A549 (cell line): Measurements from ENCODE around the gene TTC8. TPM values are rescaled to one million over a fixed set of nuclear protein-coding genes. Genes with fewer than 3 reads are reported as not detected.

Experiments used
- ATAC-seq, 2 experiments: fragments of 200-7000 bp in 1 of 2; fragments of >200 bp in 1 of 2; cut with Nextera tagmentation in 1 of 2; cut with Tn5 transposase in 1 of 2; 3 replicates each; pipeline versions ENCODE4 v1.8.0 to v1.9.1; 2018 to 2020; ENCODE audit warnings: mild to moderate bottlenecking in 1 of 2, moderate library complexity in 1 of 2
- CTCF ChIA-PET: fragments of 300-600 bp; sonication (Branson Sonifier 250); formaldehyde crosslinking; extraction: SDS; loops from one replicate; lab custom pipeline; 2021; ENCODE audit warnings: antibody characterized with exemption, inconsistent platforms; lab: Yijun Ruan, JAX
- POLR2A ChIA-PET: fragments of 350-600 bp; formaldehyde crosslinking; extraction: SDS; loops from one replicate; lab custom pipeline; 2021; ENCODE audit warnings: antibody characterized with exemption, inconsistent platforms; lab: Yijun Ruan, JAX
- DNase-seq, 2 experiments: peaks; one replicate each; pipeline versions ENCODE4 v3.0.0 to v3.0.0-alpha.2; 2011 to 2016; ENCODE audit warnings: low read depth in 1 of 2, low spot score in 1 of 2
- FAIRE-seq: peaks from 2 replicates; lab custom pipeline; 2011; peaks lifted over from hg19 to GRCh38; lab: Jason Lieb, UNC
- H3K27ac ChIP-seq, 2 experiments: fragments of >200 bp; sonication (Bioruptor Twin); formaldehyde crosslinking; 3 replicates each; pipeline ENCODE4 v1.5.1; 2016 to 2017
- H3K4me1 ChIP-seq: fragments of >200 bp; sonication (Bioruptor Twin); formaldehyde crosslinking; 3 replicates; pipeline ENCODE4 v1.6.1; 2016
- H3K4me2 ChIP-seq: fragments of >200 bp; sonication (Bioruptor Twin); formaldehyde crosslinking; 3 replicates; pipeline ENCODE4 v1.6.1; 2016
- H3K4me3 ChIP-seq: fragments of >200 bp; sonication (Bioruptor Twin); formaldehyde crosslinking; 3 replicates; pipeline ENCODE4 v1.5.1; 2016
- H3K9me3 ChIP-seq: fragments of >200 bp; sonication (Bioruptor Twin); formaldehyde crosslinking; 3 replicates; pipeline ENCODE4 v1.6.1; 2016
- BCL3 ChIP-seq: fragments of >200 bp; sonication (Bioruptor Twin); formaldehyde crosslinking; IDR thresholded peaks from 3 replicates; pipeline ENCODE4 v1.6.1; 2016
- CBX2 ChIP-seq: fragments of 200-600 bp; sonication (generic); IDR thresholded peaks from 2 replicates; pipeline ENCODE4 v1.6.1; 2016; ENCODE audit warnings: low read depth, mild to moderate bottlenecking, borderline replicate concordance
- E2F6 ChIP-seq: IDR thresholded peaks from 2 replicates; pipeline ENCODE4 v1.6.1; 2012; ENCODE audit warnings: low read depth, borderline replicate concordance
- EP300 ChIP-seq, 2 experiments: fragments of >200 bp; sonication (Bioruptor Twin); formaldehyde crosslinking; IDR thresholded peaks; 2 replicates in 1 of 2; 3 replicates in 1 of 2; pipeline ENCODE4 v1.6.1; 2016 to 2017
- HDAC2 ChIP-seq: fragments of 200-600 bp; sonication (generic); IDR thresholded peaks from 2 replicates; pipeline ENCODE4 v1.6.1; 2016
- HES2 ChIP-seq: fragments of >200 bp; sonication (Bioruptor Twin); formaldehyde crosslinking; IDR thresholded peaks from 2 replicates; pipeline ENCODE4 v1.6.1; 2016
- JUN ChIP-seq, 2 experiments: fragments of >200 bp; sonication (Bioruptor Twin); formaldehyde crosslinking; IDR thresholded peaks; 2 replicates in 1 of 2; 3 replicates in 1 of 2; pipeline ENCODE4 v1.6.1; 2016 to 2017
- MAFK ChIP-seq: fragments of 450-650 bp; IDR thresholded peaks from 2 replicates; pipeline ENCODE4 v1.6.1; 2014; ENCODE audit not compliant: partially characterized antibody
- MAX ChIP-seq: IDR thresholded peaks from 2 replicates; pipeline ENCODE4 v1.6.1; 2012
- MYC ChIP-seq: IDR thresholded peaks from 2 replicates; pipeline ENCODE4 v1.6.1; 2012; ENCODE audit warnings: mild to moderate bottlenecking, inconsistent platforms, low read length, improper control_type of control experiment, borderline replicate concordance
- PHF8 ChIP-seq: fragments of 200-600 bp; sonication (generic); IDR thresholded peaks from 2 replicates; pipeline ENCODE4 v1.6.1; 2016; ENCODE audit warnings: low read depth, mild to moderate bottlenecking, antibody characterized with exemption, moderate library complexity, borderline replicate concordance
- POLR2A ChIP-seq: IDR thresholded peaks from 2 replicates; pipeline ENCODE4 v1.6.1; 2012; ENCODE audit warnings: mild to moderate bottlenecking, low read length
- POLR2AphosphoS2 ChIP-seq: conservative IDR thresholded peaks from 2 replicates; pipeline ENCODE4 v1.6.1; 2012; ENCODE audit warnings: low read length, improper control_type of control experiment, inconsistent platforms
- RAD21 ChIP-seq, 2 experiments: fragments of >200 bp in 1 of 2; sonication (Bioruptor Twin) in 1 of 2; formaldehyde crosslinking in 1 of 2; IDR thresholded peaks in 1 of 2; conservative IDR thresholded peaks in 1 of 2; 2 replicates in 1 of 2; 3 replicates in 1 of 2; pipeline ENCODE4 v1.6.1; 2012 to 2018; ENCODE audit warnings: inconsistent platforms in 1 of 2
- RARB ChIP-seq: fragments of 250-450 bp; sonication (Bioruptor Pico); IDR thresholded peaks from 2 replicates; pipeline ENCODE4 v1.8.0; 2021; ENCODE audit warnings: mild to moderate bottlenecking, moderate library complexity
- REST ChIP-seq: fragments of 200-600 bp; sonication (generic); IDR thresholded peaks from 2 replicates; pipeline ENCODE4 v1.6.1; 2016; ENCODE audit warnings: antibody characterized with exemption, mild to moderate bottlenecking, moderate library complexity
- RFX5 ChIP-seq: fragments of 450-650 bp; IDR thresholded peaks from 2 replicates; pipeline ENCODE4 v1.7.1; 2014; ENCODE audit warnings: antibody characterized with exemption, mild to moderate bottlenecking, moderate library complexity
- SMC3 ChIP-seq: fragments of >200 bp; sonication (Bioruptor Twin); formaldehyde crosslinking; IDR thresholded peaks from 3 replicates; pipeline ENCODE4 v1.6.1; 2018; ENCODE audit warnings: inconsistent platforms
- ZC3H11A ChIP-seq: fragments of 450-650 bp; IDR thresholded peaks from 2 replicates; pipeline ENCODE4 v1.6.1; 2014; ENCODE audit warnings: antibody characterized with exemption, mild to moderate bottlenecking
- WGBS: methylation state at CpG from one replicate; pipeline ENCODE4 v1.1.6; 2017; ENCODE audit errors: missing lambda C conversion rate; 5-methylcytosine and 5-hydroxymethylcytosine counted together
- polyA minus RNA-seq: library from RNA; depleted of rRNA, polyadenylated mRNA; stranded (reverse); fragments of >200 nt; gene quantifications from 2 replicates; pipeline ENCODE4 v1.2.3, GENCODE V29; 2011; rRNA and poly(A)+ RNA removed
- polyA plus RNA-seq, 4 experiments: library from polyadenylated mRNA; depleted of rRNA in 3 of 4; stranded (reverse); fragments of >200 nt; fragmentation: RNase III in 1 of 4; extraction: RNeasy Plus Mini Kit Qiagen cat#74134 plus additional on column Dnase treatment in 1 of 4; gene quantifications; 2 replicates in 3 of 4; 3 replicates in 1 of 4; pipeline ENCODE4 v1.2.3, GENCODE V29; 2011 to 2017

The TTC8 gene
- polyA plus RNA-seq (2011; rRNA removed) (55.1 and 56.8 TPM in 2 replicates), polyA plus RNA-seq (2017; fragmentation: RNase III; extraction: RNeasy Plus Mini Kit Qiagen cat#74134 plus additional on column Dnase treatment) (34.4 to 43.3 TPM (median 36.6 TPM) in 3 replicates), polyA minus RNA-seq (32.9 and 47.9 TPM in 2 replicates)
- polyA plus RNA-seq (2012; cell fraction: cytosol; rRNA removed) = 38.4 and 39.9 TPM in 2 replicates
- 19.3 and 35.0 TPM in 2 replicates for polyA plus RNA-seq (2012; cell fraction: nucleus; rRNA removed)

GRCh38 chr14:88824314-88825077 lies at the start of gene TTC8:
Gene TTC8 (plus strand): TSS chr14:88824651. CDS start chr14:88824708, 57 bp downstream.
- ATAC-seq = peak; percentile 99
- POLR2A ChIA-PET = interaction anchor here (0.7 to 1.4 kb wide), 11 partner anchors 9 to 154 kb away, joined by 3 to 12 read pairs (median 4); partner anchors contain the start of gene EML5

More at GRCh38 chr14:88824314-88825077, at the start of gene TTC8:
- H3K9me3 ChIP-seq = no peaks in the 10 kb centered on the region
- H3K27ac ChIP-seq = peak within 1 kb of the TSS; percentile 93 to 96
- peaks cover 29% of the 10 kb centered on the region for H3K4me1 ChIP-seq
- CTCF ChIA-PET = interaction anchor here (1.1 to 4.3 kb wide), 6 partner anchors 32 to 202 kb away, joined by 3 to 19 read pairs (median 4); partner anchors contain the start of gene EML5
- TF ChIP-seq POLR2A = peak; percentile 96
- no peak for TF ChIP-seq POLR2AphosphoS2
- TF ChIP-seq HDAC2 = no peak
- peak; percentile 32; the same call in 1 of the 2 replicates for TF ChIP-seq MYC
- no peak for TF ChIP-seq EP300 (IDR thresholded peaks at IDR 0.05)
- TF ChIP-seq BCL3 = peak; percentile 50; the same call in 1 of the 3 replicates
- TF ChIP-seq RARB (CRISPR knock-in tag) = no peak
- TF ChIP-seq JUN (IDR thresholded peaks at IDR 0.05) = peak; percentile 79 to 86
- TF ChIP-seq SMC3 = peak; percentile 12; the same call in 1 of the 3 replicates
- TF ChIP-seq CBX2 = no peak
- TF ChIP-seq MAFK = no peak
- TF ChIP-seq PHF8 = peak; percentile 93
- TF ChIP-seq RFX5 = peak; percentile 98
- TF ChIP-seq MAX = peak; percentile 74
- peak; percentile 70 for TF ChIP-seq E2F6
- TF ChIP-seq REST = no peak
- no peak for TF ChIP-seq ZC3H11A
- peak in 1 of 2 experiments; percentile 5; a peak in 1 of 5 replicates for TF ChIP-seq RAD21 (conservative IDR thresholded peaks at IDR 0.05 in 1 of 2, IDR thresholded peaks at IDR 0.05 in 1 of 2)
- TF ChIP-seq HES2 = no peak
- peak within 1 kb of the TSS; percentile 85 for H3K4me3 ChIP-seq
- DNase-seq (peak; percentile 90 to 93), FAIRE-seq (no peak)
- peak within 1 kb of the TSS; percentile 83 for H3K4me2 ChIP-seq
- 2% methylated on average over 35 of the region's 50 CpGs for WGBS
